Measurements from ENCODE around the gene TNNT3. TPM values are rescaled to one million over a fixed set of nuclear protein-coding genes. Genes with fewer than 3 reads are reported as not detected.

The TNNT3 gene
- total RNA-seq, 1 experiment from 2014 or later: not detected

DNA sequence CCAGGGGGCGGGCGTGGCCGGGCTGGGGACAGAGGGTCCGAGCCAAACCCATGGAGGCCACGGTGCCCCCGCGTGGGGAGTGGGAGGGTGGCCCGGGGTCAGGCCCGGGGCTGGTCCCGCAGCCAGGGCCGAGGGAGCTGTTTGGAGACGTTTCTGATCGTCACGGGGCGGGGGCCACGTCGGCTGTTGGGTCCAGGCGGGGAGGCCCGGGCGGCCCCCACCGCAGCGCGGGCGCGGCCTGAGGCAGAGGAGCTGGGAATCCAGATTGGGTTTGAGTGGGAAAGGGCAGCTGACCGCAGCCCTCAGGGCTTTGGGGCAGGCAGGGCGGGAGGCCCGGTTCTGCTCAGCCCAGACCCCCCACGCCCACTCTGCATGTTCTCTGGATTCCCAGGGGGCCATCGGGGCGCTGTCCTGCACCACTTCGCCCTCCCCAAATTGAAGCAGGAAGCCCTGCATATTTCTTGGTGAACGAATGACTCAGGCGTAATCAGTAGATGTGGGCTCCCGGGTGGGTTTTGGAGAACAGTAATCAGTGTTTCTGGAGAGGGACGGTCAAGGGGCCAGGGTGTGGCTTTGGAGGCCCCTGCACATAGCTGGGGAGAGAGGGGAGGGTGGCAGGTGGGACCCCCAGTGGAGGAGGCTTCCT is 28.2 kb downstream of the TNNT3 start:
- no peak for DNase-seq (ENCODE audit: extremely low read depth, low read depth)

DNA sequence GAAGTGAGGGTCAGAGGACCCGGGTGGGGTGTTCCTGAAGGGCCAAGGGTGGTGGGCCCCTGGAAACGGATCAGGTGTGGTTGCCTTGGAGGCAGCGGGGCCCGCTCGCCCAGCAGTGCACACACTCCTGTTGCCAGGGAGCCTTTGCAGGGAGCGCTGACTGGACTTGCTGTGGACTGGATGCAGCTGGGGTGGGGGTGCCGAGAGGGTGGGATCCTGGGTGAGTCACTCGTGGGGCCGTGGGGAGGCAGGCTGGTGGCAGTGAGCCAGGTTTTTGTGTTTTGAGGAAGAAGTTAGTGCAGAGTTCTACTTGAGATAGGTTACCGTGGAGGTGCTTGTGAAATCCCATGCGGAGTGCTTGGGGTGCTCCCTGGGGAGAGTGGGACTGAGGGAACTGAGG is 28.9 kb downstream of the TNNT3 start:
- DNase-seq (ENCODE audit: extremely low read depth, low read depth): no peak

- no peak for DNase-seq (ENCODE audit: extremely low read depth, low read depth)
Measured at GRCh38 chr11:1949302-1949701, 29.8 kb downstream of the TNNT3 start.

DNA sequence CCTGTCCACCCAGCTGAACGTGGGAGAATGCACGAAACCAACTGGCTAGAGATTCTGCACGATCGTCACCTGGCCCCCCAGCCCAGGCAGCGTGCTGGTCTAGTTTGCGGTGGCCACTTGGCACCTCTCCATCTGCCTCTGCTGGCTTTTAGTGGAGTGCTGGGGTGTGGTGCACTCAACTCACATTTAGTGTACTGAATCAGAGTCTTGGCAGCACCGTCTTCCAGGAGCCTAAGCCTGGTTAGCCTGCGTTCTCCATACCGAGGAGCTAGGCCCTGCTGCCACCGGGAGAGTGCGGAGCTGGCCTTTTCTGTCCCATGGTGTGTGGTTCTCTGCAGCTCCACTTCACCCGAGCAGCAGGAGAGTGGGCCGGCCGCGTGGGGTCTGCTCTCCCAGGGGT is 30.4 kb downstream of the TNNT3 start:
- no peak for DNase-seq (ENCODE audit: extremely low read depth, low read depth)

GRCh38 chr11:1952806-1953482 is 33.4 kb downstream of the TNNT3 start:
- no peak for DNase-seq (ENCODE audit: extremely low read depth, low read depth)

DNA sequence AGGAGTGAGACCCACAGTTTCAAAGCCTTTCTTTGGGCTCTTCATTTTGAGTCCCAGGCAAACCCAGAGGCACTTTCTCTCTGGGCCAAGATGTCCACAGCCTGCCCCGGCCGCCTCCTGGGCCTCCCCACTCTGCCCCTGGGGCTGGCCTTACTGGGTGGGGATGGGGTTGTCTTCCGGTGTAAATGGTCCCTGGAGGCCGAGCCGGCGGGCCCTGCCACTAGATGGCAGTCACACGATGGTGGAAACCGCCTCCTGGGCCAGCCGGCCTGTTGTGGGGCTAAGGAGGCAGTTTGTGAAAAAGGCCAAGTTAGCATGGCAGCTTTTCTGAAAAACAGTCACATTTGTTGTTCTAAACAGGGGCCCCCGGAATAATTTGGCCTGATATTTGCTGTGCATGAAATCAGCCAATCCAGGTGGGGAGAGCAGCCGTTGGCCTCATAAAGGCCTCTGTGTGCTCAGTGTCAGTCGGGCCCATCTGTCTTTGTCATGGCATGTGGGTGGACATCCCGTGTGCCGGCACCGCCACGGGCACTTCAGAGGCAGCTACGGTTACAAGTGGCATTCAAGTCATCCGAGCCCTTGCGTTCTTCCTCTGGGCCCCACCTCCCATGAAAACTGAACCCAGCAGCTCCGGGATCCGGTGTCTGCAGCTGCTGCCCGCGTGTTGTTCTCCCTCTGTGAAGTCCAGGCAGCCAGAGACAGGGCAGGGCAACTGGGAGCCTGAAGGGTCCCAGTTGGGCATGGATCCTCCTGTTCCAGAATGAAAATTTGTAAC is 34.2 kb downstream of the TNNT3 start:
- DNase-seq (ENCODE audit: extremely low read depth, low read depth): no peak

DNA sequence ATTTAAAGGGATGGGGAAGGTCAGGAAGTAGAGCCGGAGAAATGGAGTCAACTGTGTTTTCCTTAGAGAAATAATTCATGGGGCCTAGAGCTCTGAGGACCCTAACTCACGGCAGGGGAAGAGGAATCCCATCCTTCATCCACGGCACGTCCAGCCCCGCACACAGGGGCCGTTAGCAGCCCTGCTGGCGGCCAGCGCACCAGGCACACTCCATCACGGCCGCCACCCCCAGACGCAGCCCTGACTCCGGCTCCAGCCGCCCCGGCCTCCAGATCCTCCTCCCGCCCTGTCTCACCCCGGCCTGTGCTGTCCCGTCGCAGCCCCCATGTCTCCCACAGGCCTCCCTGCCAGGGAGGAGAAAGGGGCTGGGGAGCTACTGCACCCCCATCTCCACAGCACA is 38.9 kb downstream of the TNNT3 start:
- DNase-seq (ENCODE audit: extremely low read depth, low read depth): no peak

DNA sequence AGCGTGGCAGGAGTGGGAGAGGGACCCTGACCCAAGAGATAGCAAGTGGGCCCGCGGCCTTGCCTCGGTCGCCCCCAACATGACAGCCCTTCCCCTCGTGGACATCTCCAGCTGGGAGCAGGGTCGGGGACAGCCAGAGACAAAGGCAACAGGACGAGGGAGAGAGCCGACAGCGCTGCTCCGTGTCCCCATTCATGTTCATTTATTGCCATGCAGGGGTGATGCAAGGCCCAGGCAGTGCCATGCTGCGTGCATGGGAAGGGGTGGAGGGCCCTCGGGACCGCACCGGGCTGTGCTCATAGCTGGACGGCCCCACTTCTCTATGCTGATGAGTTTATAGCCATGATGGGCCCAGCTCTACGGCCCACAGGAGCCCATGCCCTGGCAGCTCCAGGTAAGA is 40.3 kb downstream of the TNNT3 start:
- DNase-seq (ENCODE audit: extremely low read depth, low read depth): no peak

DNA sequence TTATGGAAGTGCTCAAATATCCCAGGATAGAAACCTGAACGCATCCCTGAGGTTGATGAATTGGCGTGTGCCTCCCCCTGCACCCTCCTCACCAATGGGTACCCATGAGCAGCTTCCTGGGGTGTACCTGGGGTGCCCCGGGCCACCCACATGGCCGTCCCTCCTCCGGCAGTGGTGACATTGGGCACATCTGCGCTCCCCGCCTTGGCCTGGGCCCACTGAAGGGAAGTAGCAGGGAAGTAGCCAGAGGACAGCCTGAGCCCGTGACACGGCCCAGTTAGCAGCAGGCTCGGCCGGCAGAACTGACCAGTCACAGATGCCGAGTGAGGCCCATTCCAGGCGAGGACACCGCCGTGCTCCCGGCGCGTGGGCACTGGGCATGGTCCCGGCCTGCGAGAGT is 44.4 kb downstream of the TNNT3 start:
- DNase-seq (ENCODE audit: extremely low read depth, low read depth): no peak

GRCh38 chr11:1964348-1964747 is 44.8 kb downstream of the TNNT3 start:
- no peak for DNase-seq (ENCODE audit: extremely low read depth, low read depth)

DNA sequence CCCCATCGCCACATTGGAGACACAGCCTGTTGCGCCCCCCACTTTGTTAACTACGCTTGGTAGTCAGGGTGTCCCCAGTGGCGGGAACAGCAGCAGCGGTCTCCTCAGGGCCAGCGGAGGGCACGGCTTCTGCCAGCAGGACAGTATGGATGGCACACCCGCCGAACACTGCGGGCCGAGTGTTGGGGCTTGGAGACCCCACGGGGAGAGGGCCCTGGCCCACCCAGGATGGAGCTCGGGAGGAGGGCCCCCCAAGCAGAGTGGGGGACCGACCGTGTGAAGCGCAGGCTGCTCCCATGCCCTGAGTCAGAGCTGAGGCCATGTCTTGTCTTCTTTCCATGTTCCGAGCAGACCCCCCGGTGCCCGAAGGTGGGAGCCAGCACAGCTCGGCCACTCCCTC is 45.5 kb downstream of the TNNT3 start:
- DNase-seq (ENCODE audit: extremely low read depth, low read depth): no peak

DNA sequence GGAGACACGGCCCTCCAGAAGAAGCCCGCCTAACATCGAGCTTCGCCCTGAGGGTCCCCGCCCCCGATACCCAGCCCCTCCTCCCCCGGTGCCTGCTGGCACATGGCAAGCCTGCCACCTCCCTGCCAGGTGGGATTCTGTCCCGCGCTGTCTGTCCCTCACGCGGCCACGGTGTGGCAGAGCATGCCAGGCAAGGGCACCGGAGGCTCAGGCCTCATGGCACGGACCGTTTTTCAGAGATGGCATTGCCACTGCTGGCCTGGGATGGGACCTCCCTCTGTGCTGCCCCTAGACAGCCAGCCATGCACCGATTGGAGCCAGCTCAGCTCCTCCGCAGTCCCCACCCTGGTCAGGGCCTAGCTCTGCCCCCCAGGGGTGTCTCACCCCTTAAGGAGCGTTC is 47.0 kb downstream of the TNNT3 start:
- DNase-seq (ENCODE audit: extremely low read depth, low read depth): no peak

GRCh38 chr11:1967641-1968225 is 48.2 kb downstream of the TNNT3 start:
- DNase-seq (ENCODE audit: extremely low read depth, low read depth): no peak

DNA sequence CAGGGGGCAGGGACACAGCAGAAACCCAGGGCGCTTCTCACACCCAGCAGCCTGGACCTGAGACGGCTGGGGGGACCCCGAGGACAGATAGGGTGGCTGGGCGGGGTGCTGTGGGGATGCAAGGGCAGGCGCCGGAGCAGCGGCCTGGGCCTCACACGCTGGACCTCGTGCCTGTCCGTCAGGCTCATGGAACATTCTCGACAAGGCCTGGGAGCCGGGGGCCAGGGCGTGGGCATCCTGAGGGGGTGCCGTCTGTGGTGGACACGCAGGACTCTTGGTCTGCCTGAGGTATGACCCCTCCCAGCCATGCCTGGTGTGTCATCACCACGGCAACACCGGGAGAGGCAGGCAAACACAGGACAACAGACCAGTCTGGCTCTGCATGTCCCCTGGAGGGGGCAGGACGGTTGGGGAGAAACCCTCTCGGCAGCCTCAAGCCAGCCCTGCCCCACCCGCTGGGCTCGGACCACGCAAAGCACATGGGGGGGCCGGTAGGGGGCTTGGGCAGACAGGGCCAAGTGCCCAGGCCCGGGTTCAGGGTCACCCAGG is 49.0 kb downstream of the TNNT3 start:
- DNase-seq (ENCODE audit: extremely low read depth, low read depth): no peak

GRCh38 chr11:1969035-1969434 is 49.5 kb downstream of the TNNT3 start:
- no peak for DNase-seq (ENCODE audit: extremely low read depth, low read depth)

- no peak for DNase-seq (ENCODE audit: extremely low read depth, low read depth)
Measured at GRCh38 chr11:1969776-1970175, 50.3 kb downstream of the TNNT3 start.

DNA sequence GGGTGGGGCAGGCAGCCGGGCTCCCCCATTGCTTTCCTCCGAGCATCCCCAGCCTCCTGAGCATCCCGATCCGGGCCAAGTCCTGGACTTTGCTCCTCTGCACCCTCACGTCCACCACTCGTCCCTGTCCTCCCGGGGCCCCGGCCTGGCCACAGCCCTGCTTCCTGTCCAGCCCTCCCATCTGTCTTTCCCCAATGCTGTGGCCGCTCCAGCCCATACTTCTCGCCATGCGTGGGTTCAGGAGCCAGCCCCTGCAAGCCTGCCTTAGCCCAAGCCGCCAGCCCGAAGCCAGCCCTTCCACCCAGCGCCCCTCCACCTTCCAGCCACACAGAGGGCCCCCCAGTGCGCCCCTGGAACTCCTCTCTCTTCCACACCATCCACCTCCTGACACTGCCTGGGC is 51.5 kb downstream of the TNNT3 start:
- no peak for DNase-seq (ENCODE audit: extremely low read depth, low read depth)

- DNase-seq (ENCODE audit: extremely low read depth, low read depth): no peak
Measured at GRCh38 chr11:1975185-1975584, 55.7 kb downstream of the TNNT3 start.

DNA sequence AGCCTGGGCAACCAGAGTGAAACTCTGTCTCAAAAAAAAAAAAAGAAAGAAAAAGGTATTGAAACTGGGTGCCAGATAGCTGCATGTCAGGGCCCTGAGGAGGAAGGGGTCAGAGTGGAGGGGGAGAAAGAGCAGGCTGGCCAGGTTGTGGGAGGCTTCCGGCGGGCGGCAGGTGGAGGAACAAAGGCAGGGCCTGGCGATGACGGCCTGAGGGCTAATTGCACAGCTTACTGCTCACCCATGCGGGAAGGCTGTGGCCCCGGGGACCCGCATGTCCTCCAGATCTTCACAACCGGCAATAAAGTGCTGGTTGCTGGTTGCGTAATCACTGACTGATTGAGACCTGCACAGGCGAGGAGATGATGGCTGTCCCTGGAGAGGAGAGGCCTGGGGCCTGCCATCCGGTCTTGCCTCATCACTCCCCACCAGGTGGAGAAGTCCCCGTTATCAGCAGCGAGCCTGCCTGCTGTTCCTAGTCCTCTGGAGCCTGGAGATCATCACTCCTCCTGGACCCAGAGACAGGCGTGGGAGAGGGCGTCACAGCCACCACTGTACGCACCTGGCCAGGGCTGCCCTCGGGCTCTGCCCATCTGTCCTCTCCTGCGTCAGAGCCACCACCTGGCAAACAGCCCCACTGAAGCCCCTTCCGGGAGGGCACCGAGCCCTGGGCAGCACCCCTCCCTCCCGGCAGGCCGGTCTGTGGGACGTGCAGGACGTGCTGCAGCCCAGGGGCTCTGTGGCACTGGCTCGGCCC is 59.4 kb downstream of the TNNT3 start:
- DNase-seq (ENCODE audit: extremely low read depth, low read depth): no peak

GRCh38 chr11:1979607-1980006 is 60.1 kb downstream of the TNNT3 start:
- DNase-seq (ENCODE audit: extremely low read depth, low read depth): no peak

All from NCI-H460 (cell line).